Measurements from ENCODE around the gene MRPL28. TPM values are rescaled to one million over a fixed set of nuclear protein-coding genes. Genes with fewer than 3 reads are reported as not detected.
A peak's percentile ranks its signal among the peaks of the same experiment; 100 is the strongest.

MRPL28 gene
- total RNA-seq, 4 donors from 2014 or later = 40.9 to 66.7 (median 52.7) TPM

- DNase-seq (ENCODE audit: low spot score in 2 of 2) = peak in 1 of 2 donors; percentile 60
- peaks cover 20% of the 10 kb centered on the region for H3K4me1 ChIP-seq
- peaks cover 42% of the 10 kb centered on the region for H3K36me3 ChIP-seq
- no peak for TF ChIP-seq CTCF (IDR thresholded peaks at IDR 0.05)
- no peak for TF ChIP-seq POLR2A (IDR thresholded peaks at IDR 0.05)
- TF ChIP-seq POLR2AphosphoS5 (IDR thresholded peaks at IDR 0.05) = no peak
- TF ChIP-seq EP300 (IDR thresholded peaks at IDR 0.05) = no peak
- H3K4me3 ChIP-seq = no peak overlapping the region
- 94% methylated on average over 19 of the region's 29 CpGs for WGBS
- no peak overlapping the region for H3K27ac ChIP-seq
- no peaks in the 10 kb centered on the region for H3K27me3 ChIP-seq
- H3K9me3 ChIP-seq = no peaks in the 10 kb centered on the region
Measured at GRCh38 chr16:368388-369158, 1.8 kb downstream of the MRPL28 start.

DNA sequence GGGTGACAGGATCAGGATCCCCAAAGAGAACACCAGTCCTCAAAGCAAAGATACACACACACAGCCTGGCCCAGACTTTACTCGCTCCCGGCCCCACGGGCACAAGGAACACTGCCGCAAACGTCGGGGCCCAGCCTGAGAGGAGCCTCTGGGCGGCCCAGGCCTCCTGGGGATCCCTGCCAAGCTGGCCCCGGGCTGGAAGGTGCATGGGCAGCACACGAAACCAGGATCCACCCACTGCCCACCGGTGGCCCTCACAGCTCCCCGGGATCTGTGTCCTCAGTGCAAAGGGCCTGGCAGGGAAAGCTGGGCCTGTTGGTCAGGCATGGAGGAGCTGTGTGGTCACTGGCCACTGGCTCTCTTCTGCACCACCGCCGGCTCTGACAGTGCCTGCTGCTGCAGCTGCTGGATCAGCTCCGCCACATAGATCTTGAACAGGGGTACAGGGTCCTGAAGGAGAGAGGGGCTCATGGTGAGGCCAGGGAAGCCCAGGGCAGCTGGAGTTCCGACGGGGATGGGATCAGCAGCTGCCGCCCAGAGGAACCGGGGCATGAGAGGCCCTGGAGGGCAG lies 2.9 kb downstream of the MRPL28 start:
- no CpG with 5 or more reads among the region's 18 CpGs for WGBS
- TF ChIP-seq POLR2A (IDR thresholded peaks at IDR 0.05) (no peak), CTCF (IDR thresholded peaks at IDR 0.05) (no peak), POLR2AphosphoS5 (IDR thresholded peaks at IDR 0.05) (no peak), EP300 (IDR thresholded peaks at IDR 0.05) (no peak)
- no peak overlapping the region for H3K4me3 ChIP-seq

GRCh38 chr16:366476-366875 lies 3.9 kb downstream of the MRPL28 start:
- DNase-seq (ENCODE audit: low spot score in 2 of 2) = peak in 1 of 2 donors; percentile 55
- H3K4me3 ChIP-seq = no peak overlapping the region
- peaks cover 26% of the 10 kb centered on the region for H3K36me3 ChIP-seq
- H3K9me3 ChIP-seq = no peaks in the 10 kb centered on the region
- H3K27me3 ChIP-seq = no peaks in the 10 kb centered on the region
- no peak for TF ChIP-seq POLR2A (IDR thresholded peaks at IDR 0.05)
- no peak for TF ChIP-seq POLR2AphosphoS5 (IDR thresholded peaks at IDR 0.05)
- no peak for TF ChIP-seq CTCF (IDR thresholded peaks at IDR 0.05)
- no peak for TF ChIP-seq EP300 (IDR thresholded peaks at IDR 0.05)
- WGBS = 79% methylated on average over 8 of the region's 10 CpGs
- H3K4me1 ChIP-seq = peaks cover 27% of the 10 kb centered on the region
- no peak overlapping the region for H3K27ac ChIP-seq

More for the DNA sequence above, 2.9 kb downstream of the MRPL28 start:
- Histone ChIP-seq H3K27ac (no peak overlapping the region), H3K27me3 (no peaks in the 10 kb centered on the region), H3K4me1 (peaks cover 22% of the 10 kb centered on the region), H3K36me3 (peaks cover 32% of the 10 kb centered on the region), H3K9me3 (no peaks in the 10 kb centered on the region)
- no peak for DNase-seq (ENCODE audit: low spot score in 2 of 2)

DNA sequence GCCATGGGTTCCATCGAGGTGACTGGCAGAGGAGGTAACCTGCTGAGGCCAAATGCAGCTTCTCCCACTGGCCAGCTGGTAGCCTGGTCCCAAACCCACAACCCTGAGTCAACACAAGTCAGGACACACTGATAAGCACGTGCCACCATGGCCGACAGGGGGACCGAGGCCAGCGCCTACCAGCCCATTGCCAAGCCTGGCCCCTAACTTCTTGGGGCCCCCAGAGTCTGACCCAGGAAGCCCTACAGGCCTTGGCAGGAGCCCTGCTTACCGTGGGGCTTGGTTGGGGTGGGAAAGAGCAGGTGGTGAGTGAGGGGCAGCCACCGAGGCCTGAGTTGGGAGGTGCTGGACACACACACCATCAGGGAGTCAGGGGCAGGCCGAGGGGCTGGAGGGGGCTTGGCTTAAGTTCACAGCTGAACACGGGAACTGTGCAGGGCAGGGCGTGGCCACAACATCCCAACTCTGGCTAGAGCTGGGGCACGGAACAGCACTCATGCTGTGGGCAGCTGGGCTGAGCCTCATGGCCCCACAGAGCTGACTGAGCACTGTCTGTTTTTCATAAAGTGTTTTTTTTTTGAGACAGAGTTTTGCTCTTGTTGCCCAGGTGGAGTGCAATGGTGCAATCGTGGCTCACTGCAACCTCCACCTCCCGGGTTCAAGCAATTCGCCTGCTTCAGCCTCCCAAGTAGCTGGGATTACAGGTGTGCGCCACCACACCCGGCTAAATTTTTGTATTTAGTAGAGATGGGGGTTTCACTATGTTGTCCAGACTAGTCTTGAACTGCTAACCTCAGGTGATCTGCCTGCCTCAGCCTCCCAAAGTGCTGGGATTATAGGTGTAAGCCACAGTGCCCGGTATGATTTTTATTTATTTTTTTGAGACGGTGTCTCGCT lies 5.5 kb downstream of the MRPL28 start:
- H3K27ac ChIP-seq = no peak overlapping the region
- TF ChIP-seq CTCF (IDR thresholded peaks at IDR 0.05) = no peak
- TF ChIP-seq EP300 (IDR thresholded peaks at IDR 0.05) = no peak
- TF ChIP-seq POLR2A (IDR thresholded peaks at IDR 0.05) = no peak
- no peak for TF ChIP-seq POLR2AphosphoS5 (IDR thresholded peaks at IDR 0.05)
- 72% methylated on average over 12 of the region's 19 CpGs for WGBS
- H3K4me3 ChIP-seq = no peak overlapping the region
- no peaks in the 10 kb centered on the region for H3K27me3 ChIP-seq
- H3K9me3 ChIP-seq = no peaks in the 10 kb centered on the region
- peaks cover 15% of the 10 kb centered on the region for H3K4me1 ChIP-seq
- DNase-seq (ENCODE audit: low spot score in 2 of 2) = no peak
- H3K36me3 ChIP-seq = peaks cover 26% of the 10 kb centered on the region
